B cell (primary cell): Measurements from ENCODE around the gene UBAC1.

Experiments used
- CTCF ChIP-seq: fragments of 200-600 bp; IDR thresholded peaks from one replicate; pipeline ENCODE4 v1.8.0; 2022; ENCODE audit warnings: antibody characterized with exemption, mild to moderate bottlenecking
- EZH2 ChIP-seq: IDR thresholded peaks from 2 replicates; pipeline ENCODE4 v1.6.1; 2012; ENCODE audit warnings: borderline replicate concordance, low read depth, mild to moderate bottlenecking, moderate library complexity, low read length; ENCODE audit not compliant: insufficient read depth, poor library complexity, severe bottlenecking

- TF ChIP-seq CTCF (no peak), EZH2 (no peak)
Measured at GRCh38 chr9:135920256-135920930, 40.8 kb downstream of the UBAC1 start.
